SK-N-SH (cell line): ENCODE measurements around the gene PCDHGB4.

Source experiments
- CTCF ChIP-seq: fragments of 200-600 bp; sonication (generic); IDR thresholded peaks from 2 replicates; pipeline ENCODE4 v1.6.1; 2017; ENCODE audit warnings: antibody characterized with exemption, mild to moderate bottlenecking, moderate library complexity
- ELF1 ChIP-seq: IDR thresholded peaks from 2 replicates; pipeline ENCODE4 v1.4.0; 2012
- GABPA ChIP-seq: IDR thresholded peaks from 2 replicates; pipeline ENCODE4 v1.4.0; 2012; ENCODE audit warnings: low read depth, mild to moderate bottlenecking
- RCOR1 ChIP-seq: fragments of 150-350 bp; IDR thresholded peaks from 2 replicates; pipeline ENCODE4 v1.6.1; 2017; ENCODE audit warnings: antibody characterized with exemption, low read length
- SIN3A ChIP-seq: IDR thresholded peaks from 2 replicates; pipeline ENCODE4 v1.6.1; 2012; ENCODE audit warnings: low read depth, mild to moderate bottlenecking, low read length, moderate library complexity, borderline replicate concordance
- TAF1 ChIP-seq: IDR thresholded peaks from 2 replicates; pipeline ENCODE4 v1.6.1; 2012; ENCODE audit warnings: low read depth, mild to moderate bottlenecking, low read length, moderate library complexity, borderline replicate concordance
- USF1 ChIP-seq: IDR thresholded peaks from 2 replicates; pipeline ENCODE4 v1.4.0; 2012; ENCODE audit warnings: low read depth, borderline replicate concordance

- TF ChIP-seq GABPA = no peak
- no peak for TF ChIP-seq CTCF
- TF ChIP-seq SIN3A = no peak
- TF ChIP-seq RCOR1 = no peak
- TF ChIP-seq TAF1 = no peak
- TF ChIP-seq USF1 = no peak
- no peak for TF ChIP-seq ELF1
These were observed 15.9 kb downstream of the PCDHGB4 start for GRCh38 chr5:141403387-141403786.
